H9 (cell line): Measurements from ENCODE around the gene TENM4. TPM values are rescaled to one million over a fixed set of nuclear protein-coding genes. Genes with fewer than 3 reads are reported as not detected.

Experiments used
- DNase-seq: peaks from one replicate; pipeline ENCODE4 v3.0.0-alpha.2; 2017
- H2AFZ ChIP-seq: one replicate; pipeline ENCODE4 v1.6.1; 2013; ENCODE audit warnings: mild to moderate bottlenecking, low read length, control low read depth, moderate library complexity
- H2AK5ac ChIP-seq: 2 replicates; pipeline ENCODE4 v1.6.1; 2013; ENCODE audit warnings: low read length, control low read depth, mixed read lengths; ENCODE audit not compliant: insufficient read length
- H2BK120ac ChIP-seq: one replicate; pipeline ENCODE4 v1.6.1; 2013; ENCODE audit warnings: low read depth, mild to moderate bottlenecking, low read length, control low read depth, inconsistent platforms; ENCODE audit not compliant: poor library complexity, severe bottlenecking
- H2BK12ac ChIP-seq: 2 replicates; pipeline ENCODE4 v1.6.1; 2013; ENCODE audit warnings: low read length, control low read depth, mixed read lengths, low read depth; ENCODE audit not compliant: insufficient read length
- H2BK15ac ChIP-seq: 2 replicates; pipeline ENCODE4 v1.6.1; 2013; ENCODE audit warnings: low read depth, low read length, control low read depth
- H2BK20ac ChIP-seq: one replicate; pipeline ENCODE4 v1.6.1; 2013; ENCODE audit warnings: low read depth, mild to moderate bottlenecking, low read length, control low read depth, inconsistent platforms; ENCODE audit not compliant: poor library complexity, severe bottlenecking
- H2BK5ac ChIP-seq: 2 replicates; pipeline ENCODE4 v1.6.1; 2013; ENCODE audit warnings: low read length, control low read depth, mixed read lengths; ENCODE audit not compliant: insufficient read length
- H3K14ac ChIP-seq: 2 replicates; pipeline ENCODE4 v1.6.1; 2013; ENCODE audit warnings: low read length, control low read depth; ENCODE audit not compliant: insufficient read depth
- H3K18ac ChIP-seq: 2 replicates; pipeline ENCODE4 v1.6.1; 2013; ENCODE audit warnings: low read depth, mild to moderate bottlenecking, mixed read lengths, low read length, control low read depth; ENCODE audit not compliant: insufficient read length
- H3K23ac ChIP-seq: 2 replicates; pipeline ENCODE4 v1.6.1; 2013; ENCODE audit warnings: low read length, control low read depth, mixed read lengths, low read depth; ENCODE audit not compliant: insufficient read length
- H3K23me2 ChIP-seq: 2 replicates; pipeline ENCODE4 v1.6.1; 2013; ENCODE audit warnings: low read depth, mild to moderate bottlenecking, mixed read lengths, low read length, control low read depth; ENCODE audit not compliant: insufficient read length, poor library complexity, severe bottlenecking
- H3K27ac ChIP-seq: 2 replicates; pipeline ENCODE4 v1.5.1; 2013; ENCODE audit warnings: low read length, control low read depth, mixed read lengths, low read depth; ENCODE audit not compliant: insufficient read length
- H3K27me3 ChIP-seq: 2 replicates; pipeline ENCODE4 v1.6.1; 2013; ENCODE audit warnings: low read length, control low read depth, inconsistent platforms; ENCODE audit not compliant: insufficient read depth
- H3K4ac ChIP-seq: 2 replicates; pipeline ENCODE4 v1.6.1; 2013; ENCODE audit warnings: low read depth, mild to moderate bottlenecking, control low read depth, inconsistent platforms, low read length, moderate library complexity
- H3K4me1 ChIP-seq: 2 replicates; pipeline ENCODE4 v1.6.1; 2013; ENCODE audit warnings: low read length, control low read depth, inconsistent platforms; ENCODE audit not compliant: insufficient read depth
- H3K4me2 ChIP-seq: 2 replicates; pipeline ENCODE4 v1.6.1; 2013; ENCODE audit warnings: low read length, control low read depth, mixed read lengths; ENCODE audit not compliant: insufficient read length, insufficient read depth
- H3K56ac ChIP-seq: 2 replicates; pipeline ENCODE4 v1.6.1; 2013; ENCODE audit warnings: low read depth, mild to moderate bottlenecking, mixed read lengths, low read length, control low read depth; ENCODE audit not compliant: insufficient read length
- H3K79me1 ChIP-seq: 2 replicates; pipeline ENCODE4 v1.6.1; 2013; ENCODE audit warnings: low read depth, mild to moderate bottlenecking, moderate library complexity, low read length, control low read depth, inconsistent platforms; ENCODE audit not compliant: insufficient read depth, poor library complexity, severe bottlenecking
- H3K79me2 ChIP-seq: 2 replicates; pipeline ENCODE4 v1.6.1; 2013; ENCODE audit warnings: low read length, control low read depth, inconsistent platforms; ENCODE audit not compliant: insufficient read depth
- H3K9ac ChIP-seq: 2 replicates; pipeline ENCODE4 v1.6.1; 2013; ENCODE audit warnings: low read length, control low read depth, mixed read lengths; ENCODE audit not compliant: insufficient read length; ENCODE audit errors: extremely low read depth
- H3K9me3 ChIP-seq: one replicate; pipeline ENCODE4 v1.6.1; 2013; ENCODE audit warnings: low read depth, low read length, inconsistent platforms; ENCODE audit not compliant: control insufficient read depth
- H3T11ph ChIP-seq: one replicate; pipeline ENCODE4 v1.6.1; 2013; ENCODE audit warnings: mild to moderate bottlenecking, low read length, control low read depth, inconsistent platforms
- H4K20me1 ChIP-seq: one replicate; pipeline ENCODE4 v1.6.1; 2013; ENCODE audit not compliant: control insufficient read depth, insufficient read length, insufficient read depth
- H4K5ac ChIP-seq: 2 replicates; pipeline ENCODE4 v1.6.1; 2013; ENCODE audit warnings: low read depth, mild to moderate bottlenecking, mixed read lengths, low read length, control low read depth; ENCODE audit not compliant: insufficient read length
- H4K8ac ChIP-seq: replicated peaks from 2 replicates; pipeline ENCODE4 v1.6.1; 2013; ENCODE audit warnings: low read length, control low read depth, mixed read lengths, low read depth; ENCODE audit not compliant: insufficient read length
- H4K91ac ChIP-seq: 2 replicates; pipeline ENCODE4 v1.6.1; 2013; ENCODE audit warnings: low read depth, mild to moderate bottlenecking, moderate library complexity, mixed read lengths, low read length, control low read depth; ENCODE audit not compliant: insufficient read length
- H3K27ac Mint-ChIP-seq, 3 experiments: 2 replicates in 2 of 3; 3 replicates in 1 of 3; pipeline ENCODE4 v1.8.0; 2020 to 2021; ENCODE audit warnings: mixed read lengths in 3 of 3, mild to moderate bottlenecking in 1 of 3, moderate library complexity in 1 of 3
- H3K27me3 Mint-ChIP-seq: 2 replicates; pipeline ENCODE4 v1.8.0; 2021; ENCODE audit warnings: low read depth, mild to moderate bottlenecking, moderate library complexity, mixed read lengths
- H3K36me3 Mint-ChIP-seq, 3 experiments: 2 replicates in 2 of 3; 3 replicates in 1 of 3; pipeline ENCODE4 v1.8.0; 2020 to 2021; ENCODE audit warnings: low read depth in 3 of 3, mixed read lengths in 3 of 3; ENCODE audit not compliant: insufficient read depth in 1 of 3
- H3K4me1 Mint-ChIP-seq, 2 experiments: 2 replicates each; pipeline ENCODE4 v1.8.0; 2020; ENCODE audit warnings: mixed read lengths in 2 of 2
- H3K4me3 Mint-ChIP-seq, 2 experiments: 2 replicates in 1 of 2; 3 replicates in 1 of 2; pipeline ENCODE4 v1.8.0; 2020 to 2021; ENCODE audit warnings: mild to moderate bottlenecking in 2 of 2, mixed read lengths in 2 of 2, moderate library complexity in 1 of 2
- H3K9me3 Mint-ChIP-seq, 2 experiments: 2 replicates in 1 of 2; 3 replicates in 1 of 2; pipeline ENCODE4 v1.8.0; 2020; ENCODE audit warnings: mild to moderate bottlenecking in 2 of 2, mixed read lengths in 2 of 2, moderate library complexity in 1 of 2
- WGBS: extraction: QIAGEN DNeasy Blood & Tissue Kit; methylation state at CpG from one replicate; pipeline ENCODE4 v1.1.7; 2013; ENCODE audit warnings: missing lambda C conversion rate, low lambda C conversion rate, mixed read lengths; ENCODE audit not compliant: insufficient read length; ENCODE audit errors: extremely low coverage; 5-methylcytosine and 5-hydroxymethylcytosine counted together
- total RNA-seq: library from RNA; stranded (reverse); gene quantifications from 2 replicates; pipeline ENCODE4 v1.2.1, GENCODE V29; 2021
- TF ChIP-seq, protein P1 (sequence below): fragments of 200-600 bp; sonication (generic); conservative IDR thresholded peaks from 3 replicates; pipeline ENCODE4 v1.8.0; 2021; ENCODE audit warnings: antibody characterized with exemption, mild to moderate bottlenecking

The TENM4 gene
- total RNA-seq, 1 experiment from 2014 or later = 4.6 TPM

DNA sequence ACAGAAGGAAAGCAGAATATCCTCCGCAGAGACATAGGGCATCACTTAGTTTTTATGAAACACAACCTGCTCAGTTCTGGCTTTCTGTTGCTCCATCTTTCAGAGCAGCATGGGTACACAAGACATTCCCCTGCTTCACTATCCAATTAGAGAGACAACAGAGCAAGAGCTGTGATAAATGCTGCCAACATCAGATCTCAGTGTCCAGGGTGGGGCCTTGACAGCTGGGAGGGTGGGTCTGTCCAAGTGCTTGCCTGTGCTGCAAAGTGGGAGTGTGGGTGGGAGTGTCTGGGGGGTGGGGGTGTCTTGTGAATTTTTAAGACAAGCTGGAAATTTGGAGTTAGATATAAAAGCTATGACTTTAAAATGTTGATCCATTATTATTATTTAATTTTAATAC, 369.6 kb downstream of the TENM4 start:
- H3K79me2 ChIP-seq = no peaks in the 10 kb centered on the region
- no peaks in the 10 kb centered on the region for H4K20me1 ChIP-seq
- H3K4me3 Mint-ChIP-seq = no peak overlapping the region
- WGBS = no CpG with 5 or more reads among the region's 1 CpG
- no peak overlapping the region for H3K18ac ChIP-seq
- no peak overlapping the region for H3T11ph ChIP-seq
- no peak overlapping the region for H3K14ac ChIP-seq
- H3K4me2 ChIP-seq = no peak overlapping the region
- no peak overlapping the region for H4K5ac ChIP-seq
- H3K27ac Mint-ChIP-seq = no peak overlapping the region
- H2BK120ac ChIP-seq = no peak overlapping the region
- no peaks in the 10 kb centered on the region; the same call in 1 of the 2 replicates for H3K4me1 ChIP-seq
- H2AFZ ChIP-seq = no peak overlapping the region
- no peak for DNase-seq
- peaks cover 4 to 9% (median 4%) of the 10 kb centered on the region in 3 experiments; a peak in 6 of 7 replicates for H3K36me3 Mint-ChIP-seq
- H3K27ac ChIP-seq = no peak overlapping the region
- no peak overlapping the region for H2BK20ac ChIP-seq
- H4K91ac ChIP-seq = no peak overlapping the region
- no peak overlapping the region for H3K56ac ChIP-seq
- H3K27me3 ChIP-seq = no peaks in the 10 kb centered on the region
- no peak overlapping the region for H2BK15ac ChIP-seq
- no peak overlapping the region for H4K8ac ChIP-seq
- H3K23me2 ChIP-seq = no peaks in the 10 kb centered on the region
- TF ChIP-seq, protein P1, sequence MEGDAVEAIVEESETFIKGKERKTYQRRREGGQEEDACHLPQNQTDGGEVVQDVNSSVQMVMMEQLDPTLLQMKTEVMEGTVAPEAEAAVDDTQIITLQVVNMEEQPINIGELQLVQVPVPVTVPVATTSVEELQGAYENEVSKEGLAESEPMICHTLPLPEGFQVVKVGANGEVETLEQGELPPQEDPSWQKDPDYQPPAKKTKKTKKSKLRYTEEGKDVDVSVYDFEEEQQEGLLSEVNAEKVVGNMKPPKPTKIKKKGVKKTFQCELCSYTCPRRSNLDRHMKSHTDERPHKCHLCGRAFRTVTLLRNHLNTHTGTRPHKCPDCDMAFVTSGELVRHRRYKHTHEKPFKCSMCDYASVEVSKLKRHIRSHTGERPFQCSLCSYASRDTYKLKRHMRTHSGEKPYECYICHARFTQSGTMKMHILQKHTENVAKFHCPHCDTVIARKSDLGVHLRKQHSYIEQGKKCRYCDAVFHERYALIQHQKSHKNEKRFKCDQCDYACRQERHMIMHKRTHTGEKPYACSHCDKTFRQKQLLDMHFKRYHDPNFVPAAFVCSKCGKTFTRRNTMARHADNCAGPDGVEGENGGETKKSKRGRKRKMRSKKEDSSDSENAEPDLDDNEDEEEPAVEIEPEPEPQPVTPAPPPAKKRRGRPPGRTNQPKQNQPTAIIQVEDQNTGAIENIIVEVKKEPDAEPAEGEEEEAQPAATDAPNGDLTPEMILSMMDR = no peak
- no peak overlapping the region for H3K23ac ChIP-seq
- H3K9me3 ChIP-seq = no peaks in the 10 kb centered on the region
- peaks cover 5 to 6% of the 10 kb centered on the region in 2 experiments for H3K9me3 Mint-ChIP-seq
- peaks cover 23 to 34% of the 10 kb centered on the region in 2 experiments for H3K4me1 Mint-ChIP-seq
- no peak overlapping the region for H3K4ac ChIP-seq
- no peak overlapping the region for H2BK12ac ChIP-seq
- H3K79me1 ChIP-seq = no peaks in the 10 kb centered on the region
- H3K27me3 Mint-ChIP-seq = peaks cover 8% of the 10 kb centered on the region
- no peak overlapping the region for H3K9ac ChIP-seq
- H2AK5ac ChIP-seq = no peak overlapping the region
- H2BK5ac ChIP-seq = no peak overlapping the region
